ENCODE results near the gene MAN1B1.

Gene MAN1B1

GRCh38 chr9:137107982-137108381, 21.2 kb downstream of the MAN1B1 start:
- no peak for DNase-seq (ENCODE audit: extremely low read depth, low read depth)
- TF ChIP-seq CTCF (IDR thresholded peaks at IDR 0.05; ENCODE audit: low read depth, low read length) = no peak

- DNase-seq (ENCODE audit: extremely low read depth, low read depth) = no peak
- no peak for TF ChIP-seq CTCF (IDR thresholded peaks at IDR 0.05; ENCODE audit: low read depth, low read length)
These were observed 21.9 kb downstream of the MAN1B1 start for GRCh38 chr9:137108608-137109249.

DNA sequence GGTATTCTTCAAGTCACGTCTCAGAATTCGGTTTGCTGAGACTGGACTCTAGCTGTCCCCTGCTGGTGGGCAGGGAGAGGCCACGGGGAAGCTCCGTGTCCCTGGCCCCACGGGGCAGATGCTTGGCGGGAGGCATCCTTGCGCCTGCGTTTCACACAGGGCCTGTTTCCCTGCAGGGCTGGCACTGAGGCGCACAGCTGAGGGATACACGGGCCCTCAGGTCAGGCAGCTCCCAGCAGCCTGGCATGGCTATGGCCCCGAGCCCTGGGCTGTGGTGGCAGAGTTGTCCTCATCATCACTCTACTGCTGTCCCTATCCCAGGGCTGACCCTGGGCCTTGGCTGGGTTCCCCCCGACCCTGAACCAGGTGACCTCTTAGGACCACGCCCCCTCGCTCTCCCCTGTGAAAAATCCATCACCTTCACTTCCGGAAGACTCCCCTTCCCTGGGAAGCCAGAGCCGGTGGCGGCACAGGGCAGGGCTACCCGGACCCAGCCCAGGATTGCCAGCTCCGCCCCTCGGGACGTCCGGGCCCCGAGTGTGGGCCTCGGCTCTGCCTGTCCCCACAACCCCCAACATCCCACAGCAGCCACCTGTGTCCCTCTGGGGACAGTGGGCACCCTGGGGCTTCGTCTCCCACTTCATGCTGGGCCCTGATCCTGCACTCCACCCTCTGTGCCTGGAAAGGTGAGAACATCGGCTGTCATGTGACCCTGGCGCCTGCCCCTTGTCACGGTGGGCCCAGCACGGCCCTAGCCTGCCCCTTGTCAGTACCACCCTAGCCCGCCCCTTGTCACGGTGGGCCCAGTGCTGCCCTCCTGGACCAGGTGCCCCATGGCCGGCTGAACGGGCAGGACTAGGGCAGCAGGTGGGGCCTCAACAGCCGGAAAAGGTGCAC, 22.7 kb downstream of the MAN1B1 start:
- no peak for TF ChIP-seq CTCF (IDR thresholded peaks at IDR 0.05; ENCODE audit: low read depth, low read length)
- DNase-seq (ENCODE audit: extremely low read depth, low read depth) = no peak

DNA sequence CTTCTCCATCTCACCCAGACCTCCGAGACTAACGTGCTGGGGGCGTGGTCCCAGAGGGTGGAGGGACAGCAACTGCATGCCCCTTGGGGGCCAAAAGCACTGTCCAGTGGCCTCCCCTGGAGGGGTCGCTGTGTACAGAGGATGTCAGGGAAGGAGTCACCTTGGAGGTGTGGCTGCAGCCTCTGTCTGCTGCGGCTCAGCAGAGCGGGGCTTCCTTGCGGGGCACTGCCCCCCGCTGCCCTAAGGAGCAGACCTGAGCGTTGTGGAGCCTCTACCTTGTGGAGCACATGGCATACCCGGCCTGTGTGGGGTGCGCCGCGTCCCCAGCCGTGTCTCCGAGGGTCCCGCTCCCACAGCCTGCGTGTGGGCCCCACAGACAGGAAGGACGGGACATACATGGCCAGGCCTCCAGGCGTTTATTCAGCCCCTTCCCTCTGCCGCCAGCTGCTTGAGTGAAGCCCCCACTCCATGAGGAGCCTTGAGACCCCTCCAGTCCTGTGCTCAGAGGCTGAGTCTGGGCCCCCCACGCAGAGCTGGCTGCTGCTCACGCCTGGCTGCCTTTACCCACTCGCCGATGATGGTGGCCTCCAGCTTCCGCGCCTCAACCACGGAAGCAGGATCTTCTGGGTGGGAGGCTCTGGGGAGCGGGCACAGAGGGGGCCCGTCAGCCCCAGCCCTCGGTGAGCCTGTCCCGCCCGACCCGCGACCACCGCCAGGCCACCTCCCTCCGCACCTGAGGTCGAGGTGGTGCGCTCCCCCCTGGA, 23.5 kb downstream of the MAN1B1 start:
- TF ChIP-seq CTCF (IDR thresholded peaks at IDR 0.05; ENCODE audit: low read depth, low read length) = no peak
- DNase-seq (ENCODE audit: extremely low read depth, low read depth) = no peak

DNA sequence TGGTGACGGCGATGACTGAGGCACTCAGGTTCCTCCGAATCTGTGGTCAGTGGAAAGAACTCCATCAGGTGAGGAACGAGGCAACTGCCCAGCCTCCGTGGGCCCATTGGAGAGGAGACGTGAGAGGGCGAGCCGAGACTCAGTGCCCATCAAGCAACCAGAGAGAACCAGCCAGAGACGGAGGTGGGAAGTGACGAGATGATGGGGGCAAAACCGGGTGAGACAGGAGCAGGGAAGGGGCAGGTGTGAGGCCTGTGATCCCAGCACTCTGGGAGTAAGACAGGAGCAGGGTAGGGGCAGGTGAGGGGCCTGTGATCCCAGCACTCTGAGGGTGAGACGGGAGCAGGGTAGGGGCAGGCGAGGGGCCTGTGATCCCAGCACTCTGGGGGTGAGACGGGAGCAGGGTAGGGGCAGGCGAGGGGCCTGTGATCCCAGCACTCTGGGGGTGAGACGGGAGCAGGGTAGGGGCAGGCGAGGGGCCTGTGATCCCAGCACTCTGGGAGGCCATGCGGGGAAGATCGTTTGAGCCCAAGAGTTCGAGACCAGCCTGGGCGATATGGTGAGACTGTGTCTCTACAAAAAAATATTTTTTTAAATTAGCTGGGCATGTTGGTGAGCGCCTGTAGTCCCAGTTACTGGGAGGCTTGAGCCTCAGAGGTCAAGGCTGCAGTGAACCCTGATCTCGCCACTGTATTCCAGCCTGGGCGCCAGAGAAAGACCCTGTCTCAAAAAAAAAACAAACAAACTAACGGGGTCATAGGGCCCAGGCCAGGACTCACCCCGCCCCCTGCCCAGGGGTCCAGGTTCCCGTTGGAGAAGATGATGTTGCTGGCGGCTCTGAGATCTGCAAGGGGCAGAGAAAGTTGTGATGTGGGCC, 24.4 kb downstream of the MAN1B1 start:
- no peak for DNase-seq (ENCODE audit: extremely low read depth, low read depth)
- TF ChIP-seq CTCF (IDR thresholded peaks at IDR 0.05; ENCODE audit: low read depth, low read length) = no peak

- DNase-seq (ENCODE audit: extremely low read depth, low read depth) = no peak
- TF ChIP-seq CTCF (IDR thresholded peaks at IDR 0.05; ENCODE audit: low read depth, low read length) = no peak
These were observed 25.2 kb downstream of the MAN1B1 start for GRCh38 chr9:137111788-137112563.
